K562 (cell line): Measurements from ENCODE around the gene CELSR2. TPM values are rescaled to one million over a fixed set of nuclear protein-coding genes. Genes with fewer than 3 reads are reported as not detected.
A peak's percentile ranks its signal among the peaks of the same experiment; 100 is the strongest.

Source experiments
- ATAC-seq: fragments of 200-7000 bp; cut with Tn5 transposase; 3 replicates; pipeline ENCODE4 v1.9.1; 2020; ENCODE audit warnings: moderate library complexity
- BruUV-seq: library from RNA; stranded (reverse); fragments of 400-500 nt; replicated peaks from 2 replicates; lab custom pipeline; 2021; lab: Mats Ljungman, UMichigan
- CTCF ChIA-PET: fragments of 300-600 bp; formaldehyde crosslinking; extraction: SDS; loops from one replicate; lab custom pipeline; 2021; ENCODE audit warnings: low intra/inter-chr PET ratio; lab: Yijun Ruan, JAX
- POLR2A ChIA-PET: fragments of 300-600, 350-650 bp; sonication (Branson Sonifier 250); formaldehyde crosslinking; extraction: SDS; loops from one replicate; lab custom pipeline; 2021; ENCODE audit warnings: antibody characterized with exemption, inconsistent platforms; lab: Yijun Ruan, JAX
- DNase-seq, 4 experiments: peaks; one replicate each; pipeline versions ENCODE4 v3.0.0 to v3.0.0-alpha.2; 2011 to 2018; ENCODE audit warnings: low spot score in 3 of 4, mixed read lengths in 3 of 4; ENCODE audit errors: extremely low read depth in 1 of 4
- FAIRE-seq: peaks from 2 replicates; lab custom pipeline; 2011; peaks lifted over from hg19 to GRCh38; lab: Jason Lieb, UNC
- H2AFZ ChIP-seq: 2 replicates; pipeline ENCODE4 v1.6.0; 2011; ENCODE audit warnings: low read depth, low read length, control low read depth, inconsistent platforms
- H3K27ac ChIP-seq: fragments of 200-600 bp; 3 replicates; pipeline ENCODE4 v1.8.0; 2011; ENCODE audit warnings: low read depth, mild to moderate bottlenecking, control low read depth, inconsistent platforms, low read length, moderate library complexity, mixed read lengths; ENCODE audit errors: extremely low read depth
- H3K27me3 ChIP-seq, 2 experiments: fragments of 300-600 bp in 1 of 2; 2 replicates in 1 of 2; 3 replicates in 1 of 2; pipeline versions ENCODE4 v1.6.0 to v1.8.0; 2011; ENCODE audit warnings: inconsistent platforms in 2 of 2, low read length in 2 of 2, mild to moderate bottlenecking in 1 of 2, mixed read lengths in 1 of 2, moderate library complexity in 1 of 2; ENCODE audit not compliant: control insufficient read depth in 2 of 2, insufficient read depth in 2 of 2
- H3K36me3 ChIP-seq: fragments of 300-600 bp; 3 replicates; pipeline ENCODE4 v1.8.0; 2011; ENCODE audit warnings: mild to moderate bottlenecking, low read length, inconsistent platforms; ENCODE audit not compliant: control insufficient read depth, insufficient read depth
- H3K4me1 ChIP-seq, 2 experiments: fragments of 200-600 bp in 1 of 2; replicated peaks in 1 of 2; 2 replicates in 1 of 2; 3 replicates in 1 of 2; pipeline versions ENCODE4 v1.5.1 to v1.8.0; 2011; ENCODE audit warnings: inconsistent platforms in 2 of 2, low read length in 2 of 2, mild to moderate bottlenecking in 1 of 2, mixed read lengths in 1 of 2, moderate library complexity in 1 of 2; ENCODE audit not compliant: control insufficient read depth in 2 of 2, insufficient read depth in 2 of 2
- H3K4me2 ChIP-seq: 2 replicates; pipeline ENCODE4 v1.6.1; 2011; ENCODE audit warnings: low read length, control low read depth, inconsistent platforms, mixed read lengths; ENCODE audit not compliant: insufficient read depth
- H3K4me3 ChIP-seq: fragments of 200-600 bp; sonication (generic), shearing (Covaris generic); 2 replicates; pipeline ENCODE4 v1.5.1; 2016; ENCODE audit warnings: control low read depth, inconsistent platforms
- H3K79me2 ChIP-seq: fragments of 200-600 bp; 3 replicates; pipeline ENCODE4 v1.8.0; 2011; ENCODE audit warnings: low read length, inconsistent platforms; ENCODE audit not compliant: control insufficient read depth, insufficient read depth
- H3K9ac ChIP-seq, 2 experiments: 2 replicates each; pipeline versions ENCODE4 v1.6.0 to v1.6.1; 2011; ENCODE audit warnings: low read depth in 2 of 2, low read length in 2 of 2, control low read depth in 1 of 2, inconsistent platforms in 1 of 2, mild to moderate bottlenecking in 1 of 2, mixed read lengths in 1 of 2; ENCODE audit not compliant: insufficient read depth in 1 of 2
- H3K9me1 ChIP-seq: one replicate; pipeline ENCODE4 v1.6.0; 2011; ENCODE audit warnings: inconsistent platforms, mild to moderate bottlenecking, low read length, moderate library complexity; ENCODE audit not compliant: control insufficient read depth, insufficient read depth
- H3K9me3 ChIP-seq: replicated peaks from 2 replicates; pipeline ENCODE4 v1.5.1; 2011; ENCODE audit warnings: low read depth, low read length, inconsistent platforms; ENCODE audit not compliant: control insufficient read depth, insufficient read depth
- H4K20me1 ChIP-seq: replicated peaks from 2 replicates; pipeline ENCODE4 v1.6.1; 2011; ENCODE audit warnings: low read length, inconsistent platforms, mixed read lengths; ENCODE audit not compliant: control insufficient read depth, insufficient read depth
- CAMTA2 ChIP-seq: fragments of 250-450 bp; sonication (Bioruptor Pico); conservative IDR thresholded peaks from 2 replicates; pipeline ENCODE4 v1.5.1; 2022
- CBX1 ChIP-seq: sonication (generic); IDR thresholded peaks from 2 replicates; pipeline ENCODE4 v1.6.1; 2016; ENCODE audit warnings: antibody characterized with exemption, low read depth, mild to moderate bottlenecking
- CEBPZ ChIP-seq: fragments of 150-350 bp; IDR thresholded peaks from 2 replicates; pipeline ENCODE4 v1.6.1; 2014; ENCODE audit warnings: low read depth, mild to moderate bottlenecking, low read length, borderline replicate concordance
- MNT ChIP-seq, 2 experiments: fragments of 450-650 bp; conservative IDR thresholded peaks; 2 replicates each; pipeline ENCODE4 v1.6.1; 2017; ENCODE audit warnings: mild to moderate bottlenecking in 2 of 2, moderate library complexity in 2 of 2
- RBM15 ChIP-seq: fragments of 200-400 bp; formaldehyde crosslinking; IDR thresholded peaks from 2 replicates; pipeline ENCODE4 v1.6.1; 2018; ENCODE audit warnings: mild to moderate bottlenecking, low read length, moderate library complexity; ENCODE audit not compliant: insufficient read depth
- SREBF2 ChIP-seq: sonication (generic); formaldehyde crosslinking; IDR thresholded peaks from 2 replicates; pipeline ENCODE4 v1.4.0; 2020; ENCODE audit warnings: mild to moderate bottlenecking, missing genetic modification reagents
- XRCC4 ChIP-seq: IDR thresholded peaks from one replicate; pipeline ENCODE4 v1.6.1; 2011; ENCODE audit not compliant: insufficient read depth, insufficient read length; ENCODE audit errors: extremely low read depth
- ZFP91 ChIP-seq: sonication (generic); formaldehyde crosslinking; IDR thresholded peaks from 2 replicates; pipeline ENCODE4 v1.8.0; 2022; ENCODE audit warnings: mild to moderate bottlenecking, missing genetic modification reagents
- ZNF668 ChIP-seq: fragments of 250-450 bp; sonication (Bioruptor Pico); IDR thresholded peaks from 2 replicates; pipeline ENCODE4 v1.8.0; 2022; ENCODE audit warnings: mild to moderate bottlenecking, inconsistent platforms
- WGBS: fragments of 100-300 bp; shearing (Covaris generic); methylation state at CpG from one replicate; pipeline ENCODE4 v1.1.6; 2016; ENCODE audit warnings: low coverage, mixed read lengths; ENCODE audit not compliant: insufficient coverage; ENCODE audit errors: missing lambda C conversion rate; 5-methylcytosine and 5-hydroxymethylcytosine counted together
- in situ Hi-C: fragments of 300-500 bp; cut with MboI; formaldehyde crosslinking; loops from 4 replicates; pipeline ENCODE4 v1.15.0; 2018; ENCODE audit warnings: inconsistent platforms, mixed read lengths
- intact Hi-C: fragments of 100-400 bp; cut with micrococcal nuclease; formaldehyde crosslinking; loops from 2 replicates; pipeline ENCODE4 v1.14.2; 2022
- polyA plus RNA-seq, 8 experiments: library from polyadenylated mRNA; depleted of rRNA in 4 of 8; stranded (reverse) in 5 of 8; unstranded in 3 of 8; fragments of >200 nt; fragmentation: Nextera tagmentation in 2 of 8; fragmentation: Illumina TruSeq in 1 of 8; extraction: Ambion mirVana in 2 of 8; extraction: Trizol in 1 of 8; gene quantifications; 2 replicates each; pipeline versions ENCODE4 v1.2.1 to v1.2.3, GENCODE V29; 2011 to 2014; ENCODE audit warnings: inconsistent platforms in 1 of 8, missing spikeins in 1 of 8
- total RNA-seq, 7 experiments: library from RNA; depleted of rRNA in 6 of 7; stranded (reverse); fragments of >200 nt in 6 of 7; fragmentation: Illumina TruSeq in 2 of 7; extraction: Trizol in 2 of 7; gene quantifications; 2 replicates each; pipeline versions ENCODE4 v1.2.1 to v1.2.3, GENCODE V29; 2011 to 2021; ENCODE audit warnings: low replicate concordance in 1 of 7

The CELSR2 gene
- total and polyA plus RNA-seq, 9 of the 15 experiments (the other 6 are each of a cell fraction or from before 2014, with no cell fraction given) = 0.31 to 21.9 (median 4.2) TPM

- in situ Hi-C loops (no loop called here), intact Hi-C loops (no loop called here)
- BruUV-seq = no TSS peak
- no peak for TF ChIP-seq SREBF2
- no peak for TF ChIP-seq CEBPZ
- TF ChIP-seq CAMTA2 (CRISPR knock-in tag) = no peak
- TF ChIP-seq CBX1 = no peak
- TF ChIP-seq RBM15 = no peak
- no peak for TF ChIP-seq MNT (conservative IDR thresholded peaks at IDR 0.05)
- no peak for TF ChIP-seq ZFP91 (CRISPR knock-in tag)
- TF ChIP-seq XRCC4 = no peak
- TF ChIP-seq ZNF668 (CRISPR knock-in tag) = no peak
- Histone ChIP-seq H3K9me3 (no peaks in the 10 kb centered on the region), H4K20me1 (no peaks in the 10 kb centered on the region), H3K4me1 (peaks cover 19 to 57% of the 10 kb centered on the region in 2 experiments), H3K79me2 (no peaks in the 10 kb centered on the region), H2AFZ (no peak overlapping the region), H3K27me3 (no peaks in the 10 kb centered on the region), H3K4me3 (no peak overlapping the region), H3K36me3 (peaks cover 42% of the 10 kb centered on the region; the same call in 2 of the 3 replicates), H3K4me2 (no peak overlapping the region), H3K9ac (peak overlapping the region in 1 of 2 experiments; percentile 6; a peak in 1 of 4 replicates), H3K27ac (no peak overlapping the region), H3K9me1 (no peaks in the 10 kb centered on the region)
- CTCF ChIA-PET = no interaction called here
- ATAC-seq = no peak
- 75% methylated on average over 20 of the region's 20 CpGs for WGBS
- DNase-seq = no peak
- POLR2A ChIA-PET = interaction anchor here (1.0 kb wide), 1 partner anchor 12 kb away, joined by 3 read pairs; the partner anchor contains the start of gene PSRC1
- FAIRE-seq = no peak
These were observed 21.4 kb downstream of the CELSR2 start for GRCh38 chr1:109270623-109271317.
